ENCODE results near the gene POLR3B. TPM values are rescaled to one million over a fixed set of nuclear protein-coding genes. Genes with fewer than 3 reads are reported as not detected.

Gene POLR3B
- total and polyA plus RNA-seq, 4 donors = 5.4 to 12.2 (median 7.0) TPM

- TF ChIP-seq, protein P1, sequence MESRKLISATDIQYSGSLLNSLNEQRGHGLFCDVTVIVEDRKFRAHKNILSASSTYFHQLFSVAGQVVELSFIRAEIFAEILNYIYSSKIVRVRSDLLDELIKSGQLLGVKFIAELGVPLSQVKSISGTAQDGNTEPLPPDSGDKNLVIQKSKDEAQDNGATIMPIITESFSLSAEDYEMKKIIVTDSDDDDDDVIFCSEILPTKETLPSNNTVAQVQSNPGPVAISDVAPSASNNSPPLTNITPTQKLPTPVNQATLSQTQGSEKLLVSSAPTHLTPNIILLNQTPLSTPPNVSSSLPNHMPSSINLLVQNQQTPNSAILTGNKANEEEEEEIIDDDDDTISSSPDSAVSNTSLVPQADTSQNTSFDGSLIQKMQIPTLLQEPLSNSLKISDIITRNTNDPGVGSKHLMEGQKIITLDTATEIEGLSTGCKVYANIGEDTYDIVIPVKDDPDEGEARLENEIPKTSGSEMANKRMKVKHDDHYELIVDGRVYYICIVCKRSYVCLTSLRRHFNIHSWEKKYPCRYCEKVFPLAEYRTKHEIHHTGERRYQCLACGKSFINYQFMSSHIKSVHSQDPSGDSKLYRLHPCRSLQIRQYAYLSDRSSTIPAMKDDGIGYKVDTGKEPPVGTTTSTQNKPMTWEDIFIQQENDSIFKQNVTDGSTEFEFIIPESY (IDR thresholded peaks at IDR 0.05) = no peak
- TF ChIP-seq GABPA (IDR thresholded peaks at IDR 0.05 in 1 of 2, conservative IDR thresholded peaks at IDR 0.05 in 1 of 2) (no peak), CTCF (IDR thresholded peaks at IDR 0.05; ENCODE audit: low read depth, low read length, missing input control) (no peak)
Observed at GRCh38 chr12:106409878-106410277, 52.3 kb downstream of the POLR3B start (continued).

DNA sequence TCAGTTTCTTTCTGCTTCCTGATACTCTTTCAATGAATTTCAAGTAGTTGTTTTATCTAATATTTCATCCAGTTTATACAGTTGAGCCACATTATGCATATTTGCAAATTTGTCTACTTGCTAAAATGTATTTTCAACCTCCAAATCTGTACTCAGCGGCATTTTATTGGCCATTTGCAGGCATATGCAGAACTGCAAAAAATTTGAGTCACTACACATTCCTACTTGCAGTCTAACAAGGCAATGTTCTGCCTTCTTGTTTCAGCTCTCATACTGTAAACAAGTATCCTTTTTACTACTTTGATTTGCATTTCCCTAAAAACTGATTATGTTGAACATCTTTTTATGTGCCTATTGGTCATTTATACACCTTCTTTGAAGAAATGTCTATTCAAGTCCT, 55.0 kb downstream of the POLR3B start:
- Histone ChIP-seq H3K27ac (ENCODE audit: low read depth in 1 of 2, low read length in 2 of 2) (no peak overlapping the region), H3K36me3 (ENCODE audit: control insufficient read depth in 4 of 4, insufficient read depth in 3 of 4, low read depth in 1 of 4, low read length in 3 of 4) (peaks cover 0 to 19% (median 9%) of the 10 kb centered on the region in 4 donors), H3K27me3 (ENCODE audit: control insufficient read depth in 4 of 4, insufficient read depth in 4 of 4, low read length in 3 of 4) (no peaks in the 10 kb centered on the region), H3K9ac (ENCODE audit: low read depth in 1 of 2, low read length in 2 of 2) (no peak overlapping the region), H3K4me1 (ENCODE audit: control insufficient read depth in 4 of 4, insufficient read depth in 4 of 4, low read length in 3 of 4) (no peaks in the 10 kb centered on the region), H3K4me3 (ENCODE audit: low read depth in 1 of 3, low read length in 3 of 3) (no peak overlapping the region), H3K9me3 (ENCODE audit: control insufficient read depth in 4 of 4, low read length in 3 of 4) (no peaks in the 10 kb centered on the region)
- 100% methylated on average over 1 of the region's 1 CpG for WGBS
- DNase-seq (ENCODE audit: low spot score) = no peak
- no peak for TF ChIP-seq SP1 (IDR thresholded peaks at IDR 0.05)
- no peak for TF ChIP-seq HNF4G (IDR thresholded peaks at IDR 0.05)
- TF ChIP-seq EGR1 (IDR thresholded peaks at IDR 0.05; ENCODE audit: low read depth in 2 of 2) = no peak

DNA sequence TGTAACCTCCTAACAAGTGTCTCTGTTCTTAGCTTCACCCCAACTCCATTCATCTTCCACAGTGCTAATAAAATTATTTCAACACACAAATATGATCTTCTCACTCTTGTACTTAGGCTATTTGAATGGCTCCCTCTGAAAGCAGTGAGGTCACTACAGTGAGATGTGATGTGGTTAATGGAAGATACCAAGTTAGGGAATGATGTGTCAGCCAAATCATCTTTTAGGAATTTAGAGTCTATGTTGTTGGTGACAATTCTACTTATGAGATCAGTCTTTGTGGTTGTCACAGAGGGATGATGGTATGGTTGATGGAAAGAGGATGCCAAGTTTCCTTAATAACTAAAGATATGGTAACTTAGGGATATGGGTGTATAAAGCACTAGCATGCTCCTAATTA, 57.6 kb downstream of the POLR3B start:
- no peak overlapping the region for H3K4me3 ChIP-seq (ENCODE audit: low read depth in 1 of 3, low read length in 3 of 3)
- no peak for TF ChIP-seq ATF3 (IDR thresholded peaks at IDR 0.05)
- no peak for TF ChIP-seq RXRA (IDR thresholded peaks at IDR 0.05)
- TF ChIP-seq RAD21 (IDR thresholded peaks at IDR 0.05) = no peak
- no peak for TF ChIP-seq EGR1 (IDR thresholded peaks at IDR 0.05; ENCODE audit: low read depth in 2 of 2)
- TF ChIP-seq, protein P2, sequence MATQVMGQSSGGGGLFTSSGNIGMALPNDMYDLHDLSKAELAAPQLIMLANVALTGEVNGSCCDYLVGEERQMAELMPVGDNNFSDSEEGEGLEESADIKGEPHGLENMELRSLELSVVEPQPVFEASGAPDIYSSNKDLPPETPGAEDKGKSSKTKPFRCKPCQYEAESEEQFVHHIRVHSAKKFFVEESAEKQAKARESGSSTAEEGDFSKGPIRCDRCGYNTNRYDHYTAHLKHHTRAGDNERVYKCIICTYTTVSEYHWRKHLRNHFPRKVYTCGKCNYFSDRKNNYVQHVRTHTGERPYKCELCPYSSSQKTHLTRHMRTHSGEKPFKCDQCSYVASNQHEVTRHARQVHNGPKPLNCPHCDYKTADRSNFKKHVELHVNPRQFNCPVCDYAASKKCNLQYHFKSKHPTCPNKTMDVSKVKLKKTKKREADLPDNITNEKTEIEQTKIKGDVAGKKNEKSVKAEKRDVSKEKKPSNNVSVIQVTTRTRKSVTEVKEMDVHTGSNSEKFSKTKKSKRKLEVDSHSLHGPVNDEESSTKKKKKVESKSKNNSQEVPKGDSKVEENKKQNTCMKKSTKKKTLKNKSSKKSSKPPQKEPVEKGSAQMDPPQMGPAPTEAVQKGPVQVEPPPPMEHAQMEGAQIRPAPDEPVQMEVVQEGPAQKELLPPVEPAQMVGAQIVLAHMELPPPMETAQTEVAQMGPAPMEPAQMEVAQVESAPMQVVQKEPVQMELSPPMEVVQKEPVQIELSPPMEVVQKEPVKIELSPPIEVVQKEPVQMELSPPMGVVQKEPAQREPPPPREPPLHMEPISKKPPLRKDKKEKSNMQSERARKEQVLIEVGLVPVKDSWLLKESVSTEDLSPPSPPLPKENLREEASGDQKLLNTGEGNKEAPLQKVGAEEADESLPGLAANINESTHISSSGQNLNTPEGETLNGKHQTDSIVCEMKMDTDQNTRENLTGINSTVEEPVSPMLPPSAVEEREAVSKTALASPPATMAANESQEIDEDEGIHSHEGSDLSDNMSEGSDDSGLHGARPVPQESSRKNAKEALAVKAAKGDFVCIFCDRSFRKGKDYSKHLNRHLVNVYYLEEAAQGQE (IDR thresholded peaks at IDR 0.05) = no peak
- TF ChIP-seq CTCF (IDR thresholded peaks at IDR 0.05; ENCODE audit: low read depth, low read length, missing input control) = no peak
- no peak for TF ChIP-seq HNF4A (conservative IDR thresholded peaks at IDR 0.05)
- TF ChIP-seq MAX (IDR thresholded peaks at IDR 0.05) = no peak
- TF ChIP-seq, protein P1 (IDR thresholded peaks at IDR 0.05) = no peak
- TF ChIP-seq SP1 (IDR thresholded peaks at IDR 0.05) = no peak
- TF ChIP-seq JUND (IDR thresholded peaks at IDR 0.05) = no peak
- TF ChIP-seq FOXA1 (IDR thresholded peaks at IDR 0.05) = no peak
- H3K27ac ChIP-seq (ENCODE audit: low read depth in 1 of 2, low read length in 2 of 2) = no peak overlapping the region
- H3K4me1 ChIP-seq (ENCODE audit: control insufficient read depth in 4 of 4, insufficient read depth in 4 of 4, low read length in 3 of 4) = no peaks in the 10 kb centered on the region
- H3K9me3 ChIP-seq (ENCODE audit: control insufficient read depth in 4 of 4, low read length in 3 of 4) = no peaks in the 10 kb centered on the region
- H3K9ac ChIP-seq (ENCODE audit: low read depth in 1 of 2, low read length in 2 of 2) = no peak overlapping the region
- H3K27me3 ChIP-seq (ENCODE audit: control insufficient read depth in 4 of 4, insufficient read depth in 4 of 4, low read length in 3 of 4) = no peaks in the 10 kb centered on the region
- no peak for DNase-seq (ENCODE audit: low spot score)
- peaks cover 1 to 18% (median 9%) of the 10 kb centered on the region in 4 donors for H3K36me3 ChIP-seq (ENCODE audit: control insufficient read depth in 4 of 4, insufficient read depth in 3 of 4, low read depth in 1 of 4, low read length in 3 of 4)

All from liver (tissue), 9 donors.